H1 (cell line): Measurements from ENCODE around the gene FBXL5. TPM values are rescaled to one million over a fixed set of nuclear protein-coding genes. Genes with fewer than 3 reads are reported as not detected.

ENCODE experiments used
- CTCF ChIA-PET: fragments of 300-600 bp; sonication (Branson Sonifier 250); formaldehyde crosslinking; loops from one replicate; lab custom pipeline; 2021; ENCODE audit not compliant: partially characterized antibody; lab: Charles Lee
- POLR2A ChIA-PET: fragments of 300-600 bp; sonication (Branson Sonifier 250); formaldehyde crosslinking; loops from one replicate; lab custom pipeline; 2021; ENCODE audit warnings: inconsistent platforms; ENCODE audit not compliant: partially characterized antibody; lab: Charles Lee
- DNase-seq, 2 experiments: peaks; one replicate each; pipeline versions ENCODE4 v3.0.0 to v3.0.0-alpha.2; 2010 to 2022; ENCODE audit warnings: low spot score in 2 of 2, low read depth in 1 of 2, mixed read lengths in 1 of 2
- FAIRE-seq: peaks from 2 replicates; lab custom pipeline; 2011; peaks lifted over from hg19 to GRCh38; lab: Jason Lieb, UNC
- H2AFZ ChIP-seq: 2 replicates; pipeline ENCODE4 v1.8.1; 2012; ENCODE audit warnings: low read length, inconsistent platforms
- H2AK5ac ChIP-seq: 2 replicates; pipeline ENCODE4 v1.6.1; 2013; ENCODE audit warnings: low read depth, low read length
- H2BK120ac ChIP-seq: replicated peaks from 2 replicates; pipeline ENCODE3; 2013; ENCODE audit warnings: low read depth, low read length, inconsistent platforms
- H2BK12ac ChIP-seq: 2 replicates; pipeline ENCODE4 v1.6.1; 2013; ENCODE audit warnings: low read depth, low read length
- H2BK15ac ChIP-seq: 2 replicates; pipeline ENCODE4 v1.6.1; 2013; ENCODE audit warnings: low read length
- H2BK20ac ChIP-seq: 2 replicates; pipeline ENCODE4 v1.6.1; 2013; ENCODE audit warnings: low read length
- H2BK5ac ChIP-seq: 2 replicates; pipeline ENCODE4 v1.6.1; 2013; ENCODE audit warnings: low read depth, low read length
- H3K14ac ChIP-seq: 2 replicates; pipeline ENCODE4 v1.6.1; 2013; ENCODE audit warnings: inconsistent platforms; ENCODE audit not compliant: insufficient read length
- H3K18ac ChIP-seq: 2 replicates; pipeline ENCODE4 v1.6.1; 2013; ENCODE audit warnings: low read length; ENCODE audit errors: extremely low read depth
- H3K23ac ChIP-seq: 2 replicates; pipeline ENCODE4 v1.6.1; 2013; ENCODE audit warnings: inconsistent platforms; ENCODE audit not compliant: insufficient read length
- H3K23me2 ChIP-seq: 2 replicates; pipeline ENCODE4 v1.6.1; 2013; ENCODE audit warnings: low read depth, low read length
- H3K27ac ChIP-seq: 2 replicates; pipeline ENCODE4 v1.6.1; 2011; ENCODE audit warnings: low read depth, low read length, inconsistent platforms
- H3K27me3 ChIP-seq, 4 experiments: replicated peaks in 1 of 4; 1 replicate in 1 of 4; 2 replicates in 3 of 4; pipeline versions ENCODE4 v1.6.1 to v1.8.1; 2011 to 2013; ENCODE audit warnings: low read length in 3 of 4, mild to moderate bottlenecking in 3 of 4, inconsistent platforms in 2 of 4, mixed read lengths in 2 of 4, moderate library complexity in 1 of 4; ENCODE audit not compliant: control insufficient read depth in 3 of 4, insufficient read depth in 3 of 4; ENCODE audit errors: extremely low read depth in 1 of 4
- H3K36me3 ChIP-seq, 4 experiments: 2 replicates each; pipeline versions ENCODE4 v1.6.1 to v1.8.1; 2011 to 2013; ENCODE audit warnings: mild to moderate bottlenecking in 4 of 4, low read length in 3 of 4, moderate library complexity in 2 of 4, control low read depth in 1 of 4, inconsistent platforms in 1 of 4; ENCODE audit not compliant: insufficient read depth in 4 of 4, control insufficient read depth in 2 of 4
- H3K4ac ChIP-seq: replicated peaks from 2 replicates; pipeline ENCODE3; 2013; ENCODE audit warnings: low read length, low read depth, mixed read lengths, inconsistent platforms; ENCODE audit not compliant: insufficient read length
- H3K4me1 ChIP-seq, 4 experiments: replicated peaks in 1 of 4; 1 replicate in 1 of 4; 2 replicates in 3 of 4; pipeline versions ENCODE4 v1.6.1 to v1.8.1; 2011 to 2013; ENCODE audit warnings: low read length in 3 of 4, inconsistent platforms in 2 of 4, mixed read lengths in 1 of 4; ENCODE audit not compliant: insufficient read depth in 4 of 4, control insufficient read depth in 3 of 4
- H3K4me2 ChIP-seq, 2 experiments: 2 replicates each; pipeline versions ENCODE4 v1.6.1 to v1.8.1; 2011 to 2013; ENCODE audit warnings: low read depth in 2 of 2, low read length in 2 of 2, control low read depth in 1 of 2, inconsistent platforms in 1 of 2, mild to moderate bottlenecking in 1 of 2; ENCODE audit not compliant: insufficient read depth in 1 of 2
- H3K4me3 ChIP-seq, 4 experiments: fragments of 200-600, 300-600 bp in 1 of 4; sonication (generic), shearing (Covaris generic), sonication (Bioruptor Twin) in 1 of 4; 2 replicates each; pipeline versions ENCODE4 v1.5.1 to v1.8.1; 2011 to 2016; ENCODE audit warnings: low read length in 4 of 4, low read depth in 3 of 4, control low read depth in 2 of 4, inconsistent platforms in 2 of 4, mild to moderate bottlenecking in 2 of 4, mixed read lengths in 1 of 4, moderate library complexity in 1 of 4; ENCODE audit not compliant: insufficient read depth in 2 of 4; ENCODE audit errors: extremely low read depth in 1 of 4
- H3K56ac ChIP-seq: replicated peaks from 2 replicates; pipeline ENCODE3; 2013; ENCODE audit warnings: low read depth, mild to moderate bottlenecking, mixed read lengths, low read length, inconsistent platforms; ENCODE audit not compliant: insufficient read length
- H3K79me1 ChIP-seq: 2 replicates; pipeline ENCODE4 v1.6.1; 2013; ENCODE audit warnings: low read depth, low read length, control low read depth
- H3K79me2 ChIP-seq, 2 experiments: 2 replicates each; pipeline versions ENCODE4 v1.6.1 to v1.8.1; 2012 to 2013; ENCODE audit warnings: low read length in 2 of 2, mild to moderate bottlenecking in 2 of 2, inconsistent platforms in 1 of 2; ENCODE audit not compliant: insufficient read depth in 2 of 2, control insufficient read depth in 1 of 2
- H3K9ac ChIP-seq, 4 experiments: replicated peaks in 1 of 4; 1 replicate in 1 of 4; 2 replicates in 3 of 4; pipeline versions ENCODE4 v1.6.1 to v1.8.1; 2011 to 2013; ENCODE audit warnings: low read depth in 3 of 4, low read length in 3 of 4, control low read depth in 2 of 4, mild to moderate bottlenecking in 2 of 4, moderate library complexity in 2 of 4, inconsistent platforms in 1 of 4; ENCODE audit errors: extremely low read depth in 1 of 4
- H3K9me3 ChIP-seq, 2 experiments: 2 replicates each; pipeline versions ENCODE4 v1.6.1 to v1.8.1; 2012 to 2013; ENCODE audit warnings: mild to moderate bottlenecking in 2 of 2, moderate library complexity in 2 of 2, control low read depth in 1 of 2, inconsistent platforms in 1 of 2, low read depth in 1 of 2, low read length in 1 of 2, mixed read lengths in 1 of 2; ENCODE audit not compliant: insufficient read depth in 2 of 2
- H4K20me1 ChIP-seq, 2 experiments: replicated peaks in 1 of 2; 2 replicates each; pipeline versions ENCODE3 to v1.8.1; 2011 to 2013; ENCODE audit warnings: inconsistent platforms in 2 of 2, low read length in 2 of 2, mild to moderate bottlenecking in 1 of 2; ENCODE audit not compliant: insufficient read depth in 2 of 2, control insufficient read depth in 1 of 2
- H4K5ac ChIP-seq: 2 replicates; pipeline ENCODE4 v1.6.1; 2013; ENCODE audit warnings: low read length, low read depth, mixed read lengths, inconsistent platforms; ENCODE audit not compliant: insufficient read length
- H4K8ac ChIP-seq: 2 replicates; pipeline ENCODE4 v1.8.0; 2013; ENCODE audit warnings: mild to moderate bottlenecking, moderate library complexity, low read length, inconsistent platforms; ENCODE audit not compliant: insufficient read depth; ENCODE audit errors: extremely low read depth
- H4K91ac ChIP-seq: replicated peaks from 2 replicates; pipeline ENCODE3; 2013; ENCODE audit warnings: low read length, mixed read lengths, inconsistent platforms; ENCODE audit not compliant: insufficient read length
- BACH1 ChIP-seq: IDR thresholded peaks from 2 replicates; pipeline ENCODE4 v1.6.1; 2012; ENCODE audit warnings: low read length, improper control_type of control experiment
- BCL11A ChIP-seq, 2 experiments: IDR thresholded peaks; one replicate each; pipeline ENCODE4 v1.6.1; 2011; ENCODE audit warnings: low read depth in 2 of 2, low read length in 2 of 2, mild to moderate bottlenecking in 2 of 2
- CBX5 ChIP-seq: fragments of 300-800, 300-1000 bp; sonication (generic); IDR thresholded peaks from 2 replicates; pipeline ENCODE4 v1.7.1; 2016; ENCODE audit warnings: antibody characterized with exemption, low read length, low read depth
- CHD1 ChIP-seq: IDR thresholded peaks from 2 replicates; pipeline ENCODE4 v1.6.1; 2012; ENCODE audit warnings: low read depth, low read length, improper control_type of control experiment
- CHD2 ChIP-seq: IDR thresholded peaks from 2 replicates; pipeline ENCODE4 v1.6.1; 2012; ENCODE audit warnings: low read length, improper control_type of control experiment
- E2F6 ChIP-seq: IDR thresholded peaks from 2 replicates; pipeline ENCODE4 v1.6.1; 2012; ENCODE audit warnings: inconsistent platforms
- GABPA ChIP-seq: IDR thresholded peaks from 2 replicates; pipeline ENCODE4 v1.6.1; 2011; ENCODE audit warnings: mild to moderate bottlenecking, low read length, moderate library complexity, borderline replicate concordance; ENCODE audit not compliant: insufficient read depth
- JUN ChIP-seq: IDR thresholded peaks from 2 replicates; pipeline ENCODE4 v1.6.1; 2011; ENCODE audit warnings: low read depth, mild to moderate bottlenecking, improper control_type of control experiment, low read length
- KDM4A ChIP-seq: IDR thresholded peaks from one replicate; pipeline ENCODE4 v1.7.1; 2012; ENCODE audit warnings: low read depth, mild to moderate bottlenecking, moderate library complexity, low read length, inconsistent platforms; ENCODE audit not compliant: severe bottlenecking
- POLR2AphosphoS5 ChIP-seq: IDR thresholded peaks from 2 replicates; pipeline ENCODE4 v1.6.1; 2011; ENCODE audit warnings: low read depth, low read length
- SIX5 ChIP-seq: IDR thresholded peaks from 2 replicates; pipeline ENCODE4 v1.6.1; 2011; ENCODE audit warnings: mild to moderate bottlenecking, low read depth, low read length
- TAF1 ChIP-seq: IDR thresholded peaks from 2 replicates; pipeline ENCODE4 v1.6.1; 2011; ENCODE audit warnings: mild to moderate bottlenecking, low read depth, low read length
- WGBS, 2 experiments: shearing (Covaris generic) in 1 of 2; methylation state at CpG; one replicate each; pipeline versions ENCODE4 v1.1.6 to v1.1.7; 2013 to 2015; ENCODE audit warnings: low lambda C conversion rate in 2 of 2, mixed read lengths in 2 of 2, inconsistent platforms in 1 of 2, low coverage in 1 of 2, missing lambda C conversion rate in 1 of 2; ENCODE audit not compliant: insufficient replicate concordance in 2 of 2, insufficient coverage in 1 of 2, insufficient read length in 1 of 2; ENCODE audit errors: extremely low coverage in 1 of 2, missing lambda C conversion rate in 1 of 2; 5-methylcytosine and 5-hydroxymethylcytosine counted together
- polyA plus RNA-seq, 7 experiments: library from polyadenylated mRNA; depleted of rRNA in 3 of 7; stranded (reverse) in 5 of 7; unstranded in 2 of 7; fragments of >200 nt in 5 of 7; fragments of 200-250 nt in 2 of 7; gene quantifications; 1 replicate in 5 of 7; 2 replicates in 1 of 7; 4 replicates in 1 of 7; pipeline versions ENCODE4 v1.2.1 to v1.2.3, GENCODE V29; 2011 to 2013; ENCODE audit warnings: missing spikeins in 2 of 7, mixed read lengths in 2 of 7
- total RNA-seq: library from RNA; stranded (reverse); fragmentation: NEBNext Ultra II Directional; extraction: Animal tissue kit (Norgen Biotek cat#: 25700); gene quantifications from 2 replicates; pipeline ENCODE4 v1.2.1, GENCODE V29; 2021
- TF ChIP-seq, protein P1 (sequence below): IDR thresholded peaks from 2 replicates; pipeline ENCODE4 v1.6.1; 2012; ENCODE audit warnings: low read length, inconsistent platforms

Gene FBXL5
- total and polyA plus RNA-seq, 2 of the 8 experiments (the other 6 are each of a cell fraction or from before 2014, with no cell fraction given): 34.6 to 62.7 TPM

- Histone ChIP-seq H3K27me3 (no peaks in the 10 kb centered on the region), H4K20me1 (no peaks in the 10 kb centered on the region), H2AK5ac (no peak overlapping the region), H3K4ac (no peak overlapping the region), H3K79me1 (no peaks in the 10 kb centered on the region), H4K5ac (no peak overlapping the region), H3K14ac (no peak overlapping the region), H3K56ac (no peak overlapping the region), H3K4me2 (no peak overlapping the region), H4K8ac (no peak overlapping the region), H3K79me2 (no peaks in the 10 kb centered on the region), H3K9me3 (no peaks in the 10 kb centered on the region), H3K4me1 (no peaks in the 10 kb centered on the region; a peak in 1 of 7 replicates), H3K23ac (no peak overlapping the region), H4K91ac (no peak overlapping the region), H3K27ac (no peak overlapping the region), H2BK120ac (no peak overlapping the region), H2AFZ (no peak overlapping the region), H3K23me2 (no peaks in the 10 kb centered on the region), H2BK5ac (no peak overlapping the region), H3K18ac (no peak overlapping the region), H2BK20ac (no peak overlapping the region), H3K9ac (no peak overlapping the region), H3K36me3 (peaks cover 0 to 2% (median under 1%) of the 10 kb centered on the region in 4 experiments; a peak in 4 of 8 replicates), H3K4me3 (no peak overlapping the region), H2BK12ac (no peak overlapping the region), H2BK15ac (no peak overlapping the region)
- CTCF ChIA-PET: interaction anchor here (0.6 to 1.0 kb wide), 4 partner anchors 13 to 267 kb away, joined by 3 to 5 read pairs (median 3); no protein-coding TSS in a partner anchor
- POLR2A ChIA-PET: interaction anchor here (1.2 kb wide), 1 partner anchor 8 kb away, joined by 3 read pairs; no protein-coding TSS in a partner anchor
- DNase-seq (no peak), FAIRE-seq (no peak)
- 90% methylated on average over 4 of the region's 4 CpGs; no CpG with 5 or more reads in 1 of the 2 experiments for WGBS, 2 experiments
- TF ChIP-seq E2F6 (no peak), BCL11A (IDR thresholded peaks at IDR 0.05; ENCODE audit: low read depth in 2 of 2, low read length in 2 of 2) (no peak), KDM4A (no peak), CBX5 (no peak), GABPA (no peak), BACH1 (no peak), JUN (no peak), TAF1 (no peak), CHD2 (no peak), CHD1 (no peak), POLR2AphosphoS5 (no peak), SIX5 (no peak)
- TF ChIP-seq, protein P1, sequence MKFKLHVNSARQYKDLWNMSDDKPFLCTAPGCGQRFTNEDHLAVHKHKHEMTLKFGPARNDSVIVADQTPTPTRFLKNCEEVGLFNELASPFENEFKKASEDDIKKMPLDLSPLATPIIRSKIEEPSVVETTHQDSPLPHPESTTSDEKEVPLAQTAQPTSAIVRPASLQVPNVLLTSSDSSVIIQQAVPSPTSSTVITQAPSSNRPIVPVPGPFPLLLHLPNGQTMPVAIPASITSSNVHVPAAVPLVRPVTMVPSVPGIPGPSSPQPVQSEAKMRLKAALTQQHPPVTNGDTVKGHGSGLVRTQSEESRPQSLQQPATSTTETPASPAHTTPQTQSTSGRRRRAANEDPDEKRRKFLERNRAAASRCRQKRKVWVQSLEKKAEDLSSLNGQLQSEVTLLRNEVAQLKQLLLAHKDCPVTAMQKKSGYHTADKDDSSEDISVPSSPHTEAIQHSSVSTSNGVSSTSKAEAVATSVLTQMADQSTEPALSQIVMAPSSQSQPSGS: no peak
These were observed 56.5 kb downstream of the FBXL5 start for GRCh38 chr4:15598644-15599043.
